Raji (cell line): ENCODE data around the gene ST14.

Experiments
- POLR2A ChIP-seq: IDR thresholded peaks from 2 replicates; pipeline ENCODE4 v1.6.1; 2011; ENCODE audit warnings: low read depth, low read length, control low read depth; ENCODE audit not compliant: insufficient read depth

ST14 gene

GRCh38 chr11:130215531-130216220 is 56.1 kb downstream of the ST14 start:
- no peak for TF ChIP-seq POLR2A

GRCh38 chr11:130216221-130216550 is 56.6 kb downstream of the ST14 start:
- TF ChIP-seq POLR2A = no peak

- TF ChIP-seq POLR2A = no peak
These were observed 57.1 kb downstream of the ST14 start for GRCh38 chr11:130216591-130217132.

- TF ChIP-seq POLR2A = no peak
These were observed 57.8 kb downstream of the ST14 start for GRCh38 chr11:130217133-130218031.

GRCh38 chr11:130218501-130219070 is 59.0 kb downstream of the ST14 start:
- no peak for TF ChIP-seq POLR2A

GRCh38 chr11:130219148-130219547 is 59.6 kb downstream of the ST14 start:
- no peak for TF ChIP-seq POLR2A

- TF ChIP-seq POLR2A = no peak
These were observed 60.9 kb downstream of the ST14 start for GRCh38 chr11:130220311-130221035.

- no peak for TF ChIP-seq POLR2A
These were observed 63.8 kb downstream of the ST14 start for GRCh38 chr11:130223291-130223971.

- no peak for TF ChIP-seq POLR2A
These were observed 67.8 kb downstream of the ST14 start for GRCh38 chr11:130227373-130227772.

GRCh38 chr11:130234315-130234714 is 74.7 kb downstream of the ST14 start:
- no peak for TF ChIP-seq POLR2A

- TF ChIP-seq POLR2A = no peak
These were observed 77.9 kb downstream of the ST14 start for GRCh38 chr11:130237282-130238006.

- TF ChIP-seq POLR2A = no peak
These were observed 82.1 kb downstream of the ST14 start for GRCh38 chr11:130241713-130242112.

GRCh38 chr11:130243816-130244215 is 84.2 kb downstream of the ST14 start:
- TF ChIP-seq POLR2A = no peak

GRCh38 chr11:130244848-130245247 is 85.3 kb downstream of the ST14 start:
- TF ChIP-seq POLR2A = no peak
